MG63 (cell line): ENCODE results near the gene PRSS12. TPM values are rescaled to one million over a fixed set of nuclear protein-coding genes. Genes with fewer than 3 reads are reported as not detected.
"Not testable (repeated sequence)": the region's sequence is repeated elsewhere in the genome, so short reads cannot be mapped to it uniquely, and the experiment has no call there.

Experiments
- DNase-seq: peaks from one replicate; pipeline ENCODE4 v3.0.0-alpha.2; 2020
- H3K27me3 ChIP-seq: fragments of 250-450 bp; sonication (Bioruptor Pico); 2 replicates; pipeline ENCODE4 v1.5.1; 2020; ENCODE audit warnings: mild to moderate bottlenecking, moderate library complexity
- H3K36me3 ChIP-seq: fragments of 250-450 bp; sonication (Bioruptor Pico); 2 replicates; pipeline ENCODE4 v1.5.1; 2020; ENCODE audit warnings: mild to moderate bottlenecking, moderate library complexity
- H3K4me3 ChIP-seq: fragments of 250-450 bp; sonication (Bioruptor Pico); 2 replicates; pipeline ENCODE4 v1.5.1; 2020; ENCODE audit warnings: mild to moderate bottlenecking, moderate library complexity
- H3K9me3 ChIP-seq: fragments of 250-450 bp; sonication (Bioruptor Pico); 2 replicates; pipeline ENCODE4 v1.5.1; 2020; ENCODE audit warnings: mild to moderate bottlenecking, moderate library complexity
- total RNA-seq: library from RNA; depleted of rRNA; stranded (reverse); fragments of >200 nt; shearing (Covaris generic); gene quantifications from 2 replicates; pipeline ENCODE4 v1.2.3, GENCODE V29; 2014; ENCODE audit warnings: low replicate concordance

Gene PRSS12
- total RNA-seq, 1 experiment from 2014 or later = 113 TPM

DNA sequence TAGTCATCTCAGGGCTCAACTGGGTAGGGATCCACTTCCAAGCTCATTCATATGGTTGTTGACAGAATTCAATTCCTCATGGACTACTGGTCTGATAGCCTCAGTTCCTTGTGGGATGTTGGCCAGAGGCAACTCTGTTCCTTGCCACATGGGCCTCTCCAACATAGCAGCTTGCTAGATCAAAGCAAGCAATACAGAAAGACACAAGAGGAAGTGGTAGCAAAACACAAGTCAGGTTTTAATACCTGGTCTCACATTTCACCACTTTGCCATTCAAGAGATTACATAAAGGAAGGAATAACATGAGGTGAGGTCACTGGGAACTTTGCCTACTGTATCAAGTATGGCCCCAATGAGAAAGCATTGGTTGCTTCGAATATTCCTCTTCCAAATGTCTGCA lies 79.2 kb downstream of the PRSS12 start:
- Histone ChIP-seq H3K9me3 (no peaks in the 10 kb centered on the region), H3K36me3 (peaks cover under 1% of the 10 kb centered on the region), H3K4me3 (no peak overlapping the region), H3K27me3 (no peaks in the 10 kb centered on the region)
- DNase-seq = no peak

DNA sequence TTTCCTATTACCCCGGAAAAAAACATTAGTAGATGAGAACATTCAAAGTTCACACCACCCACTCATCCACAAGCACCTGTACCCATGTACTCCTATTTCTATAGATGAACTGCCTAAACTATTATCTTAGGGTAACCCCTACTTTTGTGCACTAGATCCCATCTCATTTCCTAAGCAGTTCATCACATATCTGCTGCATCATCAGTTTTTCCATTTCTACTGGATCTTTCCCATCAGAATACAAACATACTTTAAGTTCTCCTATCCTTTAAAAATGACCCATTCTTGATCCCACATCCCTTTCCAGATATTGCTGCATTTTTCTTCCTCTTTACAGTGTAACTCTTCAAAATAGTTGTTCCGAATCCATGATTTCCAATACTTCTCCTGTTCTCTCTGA lies 81.0 kb downstream of the PRSS12 start:
- no peak overlapping the region for H3K4me3 ChIP-seq
- DNase-seq = no peak

DNA sequence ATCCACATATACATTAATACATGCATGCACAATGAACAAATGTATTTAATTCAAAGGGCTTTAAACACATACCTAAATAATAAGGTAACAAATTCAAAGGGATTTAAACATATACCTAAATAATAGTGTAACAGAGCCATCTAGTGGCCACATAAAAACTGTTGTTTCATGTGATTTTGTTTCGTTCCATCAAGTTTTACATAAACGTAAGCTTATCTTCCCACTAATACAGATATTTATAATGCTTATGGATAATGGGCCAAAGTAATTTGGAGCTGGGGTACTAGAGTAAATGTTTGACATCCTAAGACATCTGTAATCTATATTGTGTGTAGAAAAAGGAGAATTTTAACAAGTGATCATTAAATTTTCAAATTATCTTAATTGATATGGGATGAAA lies 82.3 kb downstream of the PRSS12 start:
- Histone ChIP-seq H3K4me3 (no peak overlapping the region), H3K36me3 (no peaks in the 10 kb centered on the region), H3K27me3 (no peaks in the 10 kb centered on the region), H3K9me3 (no peaks in the 10 kb centered on the region)
- no peak for DNase-seq

More for the DNA sequence above, 81.0 kb downstream of the PRSS12 start:
- Histone ChIP-seq H3K27me3 (no peaks in the 10 kb centered on the region), H3K9me3 (no peaks in the 10 kb centered on the region), H3K36me3 (no peaks in the 10 kb centered on the region)

DNA sequence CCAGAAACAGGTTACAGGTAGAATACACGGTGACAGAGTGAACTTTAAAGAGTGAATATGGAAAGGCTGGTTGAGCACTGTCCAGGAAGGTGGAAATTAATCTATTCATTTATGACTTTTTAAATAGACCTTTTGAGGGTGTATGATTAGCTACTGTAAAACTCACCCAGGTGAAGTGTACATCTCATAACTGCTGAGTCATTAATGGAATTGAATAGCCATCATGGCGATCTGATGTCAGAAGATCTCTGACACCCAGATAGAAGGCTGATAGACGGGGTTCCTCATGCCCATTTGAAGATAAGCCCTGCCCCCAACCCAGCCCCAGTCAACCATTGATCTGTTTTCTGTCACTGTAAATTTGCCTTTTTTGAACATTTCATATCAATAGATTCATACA lies 84.0 kb downstream of the PRSS12 start:
- no peaks in the 10 kb centered on the region for H3K27me3 ChIP-seq
- DNase-seq = no peak
- H3K4me3 ChIP-seq = no peak overlapping the region
- H3K36me3 ChIP-seq = no peaks in the 10 kb centered on the region
- H3K9me3 ChIP-seq = no peaks in the 10 kb centered on the region

DNA sequence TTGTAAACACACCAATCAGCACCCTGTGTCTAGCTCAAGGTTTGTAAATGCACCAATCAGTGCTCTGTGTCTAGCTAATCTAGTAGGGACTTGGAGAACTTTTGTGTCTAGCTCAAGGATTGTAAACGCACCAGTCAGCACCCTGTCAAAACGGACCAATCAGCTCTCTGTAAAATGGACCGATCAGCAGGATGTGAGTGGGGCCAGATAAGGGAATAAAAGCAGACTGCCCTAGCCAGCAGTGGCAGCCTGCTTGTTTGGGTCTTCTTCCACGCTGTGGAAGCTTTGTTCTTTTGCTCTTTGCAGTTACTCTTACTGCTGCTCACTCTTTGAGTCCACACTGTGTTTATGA lies 86.7 kb downstream of the PRSS12 start:
- not testable (repeated sequence) for DNase-seq, H3K36me3 ChIP-seq, H3K4me3 ChIP-seq, H3K27me3 ChIP-seq, H3K9me3 ChIP-seq

DNA sequence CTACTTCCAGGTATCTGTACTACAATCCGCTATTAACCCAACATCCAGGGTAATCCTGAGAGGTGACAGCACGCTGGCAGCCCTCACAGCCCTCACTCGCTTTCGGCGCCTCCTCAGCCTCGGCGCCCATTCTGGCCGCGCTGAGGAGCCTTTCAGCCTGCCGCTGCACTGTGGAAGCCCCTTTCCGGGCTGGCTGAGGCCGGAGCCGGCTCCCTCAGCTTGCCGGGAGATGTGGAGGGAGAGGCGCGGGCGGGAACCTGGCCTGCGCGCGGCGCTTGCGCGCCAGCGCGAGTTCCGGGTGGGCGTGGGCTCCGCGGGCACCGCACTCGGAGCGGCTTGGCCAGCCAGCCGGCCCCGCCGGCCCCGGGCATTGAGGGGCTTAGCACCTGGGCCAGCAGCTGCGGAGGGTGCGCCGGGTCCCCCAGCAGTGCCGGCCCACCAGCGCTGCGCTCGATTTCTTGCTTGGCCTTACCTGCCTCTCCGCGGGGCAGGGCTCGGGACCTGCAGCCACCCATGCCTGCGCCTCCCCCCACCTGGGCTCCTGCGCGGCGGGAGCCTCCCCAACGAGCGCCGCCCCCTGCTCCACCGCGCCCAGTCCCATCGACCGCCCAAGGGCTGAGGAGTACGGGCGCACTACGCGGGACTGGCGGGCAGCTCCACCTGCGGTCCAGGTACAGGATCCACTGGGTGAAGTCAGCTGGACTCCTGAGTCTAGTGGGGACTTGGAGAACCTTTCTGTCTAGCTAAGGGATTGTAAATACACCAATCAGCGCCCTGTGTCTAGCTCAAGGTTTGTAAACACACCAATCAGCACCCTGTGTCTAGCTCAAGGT lies 87.3 kb downstream of the PRSS12 start:
- H3K36me3 ChIP-seq = no peaks in the 10 kb centered on the region
- H3K9me3 ChIP-seq = no peaks in the 10 kb centered on the region
- no peak for DNase-seq
- no peak overlapping the region for H3K4me3 ChIP-seq
- no peaks in the 10 kb centered on the region for H3K27me3 ChIP-seq

DNA sequence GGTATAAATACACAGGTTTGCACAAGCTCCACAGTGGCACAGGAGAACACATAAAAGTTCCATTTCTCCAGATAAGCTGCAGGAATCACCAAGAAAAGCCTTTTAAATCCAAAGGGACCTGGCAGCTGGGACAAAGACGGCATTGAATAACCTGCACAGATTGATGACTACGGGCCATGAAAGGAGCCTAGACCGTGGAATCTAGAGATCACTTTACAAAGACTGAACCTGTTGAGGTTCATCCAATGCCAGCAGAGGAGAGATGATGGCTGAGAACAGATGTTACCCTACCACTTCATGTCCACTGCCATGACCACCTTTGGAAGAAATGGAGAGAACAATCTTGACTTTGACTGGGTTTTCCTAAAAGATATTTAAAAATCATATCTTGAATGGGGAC lies 88.7 kb downstream of the PRSS12 start:
- Histone ChIP-seq H3K27me3 (no peaks in the 10 kb centered on the region), H3K36me3 (no peaks in the 10 kb centered on the region), H3K9me3 (no peaks in the 10 kb centered on the region), H3K4me3 (no peak overlapping the region)
- DNase-seq = no peak

DNA sequence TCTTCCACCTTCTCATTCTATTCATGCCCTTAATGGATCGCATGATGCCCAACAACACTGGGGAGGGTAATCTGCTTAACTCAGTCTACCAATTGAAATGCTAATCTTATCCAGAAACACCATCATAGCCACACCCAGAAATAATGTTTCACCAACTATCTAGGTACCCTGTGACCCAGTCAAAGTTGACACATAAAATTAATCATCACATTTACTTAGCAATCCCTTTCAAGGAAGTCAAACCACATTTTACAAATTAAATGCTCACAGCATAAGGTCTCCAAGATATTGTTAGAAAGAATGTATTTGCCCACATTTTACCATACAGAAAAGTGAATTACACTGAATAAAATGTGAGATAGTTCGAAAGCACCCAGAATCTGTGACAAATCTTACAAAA lies 92.5 kb downstream of the PRSS12 start:
- no peaks in the 10 kb centered on the region for H3K27me3 ChIP-seq
- H3K9me3 ChIP-seq = no peaks in the 10 kb centered on the region
- no peak overlapping the region for H3K4me3 ChIP-seq
- H3K36me3 ChIP-seq = no peaks in the 10 kb centered on the region
- DNase-seq = no peak

DNA sequence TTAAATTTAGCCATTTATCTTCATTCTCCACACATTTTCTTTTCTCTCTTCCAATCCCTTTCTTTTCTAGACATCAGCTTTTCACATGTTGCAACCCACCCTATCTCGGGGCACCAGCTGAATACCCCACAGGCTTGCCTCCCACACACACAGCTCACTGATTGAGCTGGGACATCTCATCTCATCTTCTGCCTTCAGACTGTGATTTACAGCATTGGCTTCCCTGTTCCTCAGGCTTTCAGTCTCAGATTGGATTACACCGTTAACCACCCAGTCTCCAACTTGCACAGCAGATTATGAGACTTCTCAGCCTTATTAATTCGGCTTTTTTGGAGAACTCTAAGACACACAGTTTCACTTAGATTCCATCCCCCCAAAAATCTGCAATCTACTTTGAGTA lies 93.7 kb downstream of the PRSS12 start:
- no peak overlapping the region for H3K4me3 ChIP-seq
- no peaks in the 10 kb centered on the region for H3K27me3 ChIP-seq
- H3K36me3 ChIP-seq = no peaks in the 10 kb centered on the region
- DNase-seq = no peak
- H3K9me3 ChIP-seq = no peaks in the 10 kb centered on the region

DNA sequence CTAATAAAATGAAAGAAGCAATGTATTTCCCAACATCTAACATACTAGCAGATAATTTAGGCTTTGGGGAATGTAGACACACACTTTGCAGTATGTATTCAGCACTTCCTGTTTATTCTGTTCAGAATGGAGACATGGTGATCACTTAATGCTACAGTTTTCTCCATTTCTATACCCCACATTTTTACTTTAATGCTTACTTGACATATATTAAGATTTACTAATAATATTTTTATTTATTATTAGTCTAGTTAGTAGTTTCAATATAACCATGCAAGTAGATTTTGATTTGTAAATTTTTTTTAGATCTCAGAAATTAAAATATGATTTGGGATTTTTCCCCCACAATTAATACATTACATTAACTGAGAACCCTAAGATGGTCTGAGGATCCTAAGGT lies 98.4 kb downstream of the PRSS12 start:
- no peaks in the 10 kb centered on the region for H3K27me3 ChIP-seq
- peaks cover 4% of the 10 kb centered on the region; the same call in 1 of the 2 replicates for H3K36me3 ChIP-seq
- no peak overlapping the region for H3K4me3 ChIP-seq
- no peaks in the 10 kb centered on the region for H3K9me3 ChIP-seq
- DNase-seq = no peak

DNA sequence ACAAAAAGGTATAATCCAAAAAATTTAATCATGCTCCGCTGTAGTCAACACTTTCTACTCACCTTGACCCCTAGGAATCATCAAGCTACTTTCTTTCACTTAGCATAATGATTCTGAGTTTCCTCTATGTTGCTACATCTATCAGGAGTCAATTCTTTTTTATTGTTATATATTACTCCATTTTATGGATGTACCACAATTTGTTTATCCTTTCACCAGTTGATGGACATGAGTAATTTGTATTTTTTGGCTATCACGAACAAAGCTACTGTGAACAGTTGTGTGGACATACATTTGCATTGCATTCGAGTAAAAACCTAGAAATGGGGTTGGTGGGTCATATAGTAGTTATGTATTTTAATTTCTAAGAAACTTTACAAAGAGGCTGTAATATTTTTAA lies 102.9 kb downstream of the PRSS12 start:
- Histone ChIP-seq H3K4me3 (no peak overlapping the region), H3K36me3 (peaks cover 4% of the 10 kb centered on the region; the same call in 1 of the 2 replicates), H3K9me3 (no peaks in the 10 kb centered on the region), H3K27me3 (no peaks in the 10 kb centered on the region)
- no peak for DNase-seq

DNA sequence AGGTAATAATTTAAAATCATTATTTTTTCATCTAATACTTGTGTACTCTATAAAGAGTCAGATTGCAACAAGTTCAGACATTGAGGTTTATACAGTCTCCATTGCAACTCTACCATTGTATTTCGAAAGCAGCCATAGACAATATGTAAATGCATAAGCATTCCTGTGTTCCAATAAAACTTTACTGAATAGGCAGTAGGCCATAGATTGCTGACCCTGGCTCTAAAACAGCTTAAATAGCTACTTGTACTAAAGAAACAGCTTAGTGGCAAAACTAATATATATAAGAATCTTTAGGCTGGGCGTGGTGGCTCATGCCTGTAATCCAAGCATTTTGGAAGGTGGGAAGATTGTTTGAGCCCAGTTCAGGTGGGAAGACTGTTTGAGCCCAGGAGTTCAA lies 115.3 kb downstream of the PRSS12 start:
- Histone ChIP-seq H3K4me3 (no peak overlapping the region), H3K27me3 (no peaks in the 10 kb centered on the region), H3K36me3 (no peaks in the 10 kb centered on the region), H3K9me3 (no peaks in the 10 kb centered on the region)
- DNase-seq = no peak

DNA sequence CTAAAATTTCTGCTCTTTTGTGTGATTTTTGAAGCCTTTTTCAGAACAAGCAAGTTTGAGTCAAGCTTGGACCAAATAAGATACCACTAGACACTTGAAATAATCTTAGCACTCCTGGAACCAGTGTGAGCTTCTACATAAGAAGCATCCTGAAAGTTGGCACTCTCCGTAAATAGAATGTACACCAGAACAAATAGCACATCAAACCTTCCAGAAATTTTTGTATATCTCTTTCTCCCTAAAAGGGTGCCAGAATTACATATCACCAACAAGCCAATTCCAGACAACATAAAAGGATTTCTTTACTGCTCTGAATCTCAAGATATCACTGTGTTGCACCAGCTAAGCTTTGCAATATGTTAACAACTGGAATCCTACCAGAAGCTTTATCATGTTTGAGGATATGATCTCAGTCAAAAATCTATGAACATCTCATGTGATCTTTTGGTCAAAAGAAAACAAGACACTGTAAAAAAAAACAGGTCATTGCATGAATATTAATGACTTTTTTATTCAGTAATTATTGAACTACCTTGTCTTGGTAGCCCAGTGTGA lies 117.2 kb downstream of the PRSS12 start:
- no peaks in the 10 kb centered on the region for H3K9me3 ChIP-seq
- DNase-seq = no peak
- H3K4me3 ChIP-seq = no peak overlapping the region
- no peaks in the 10 kb centered on the region for H3K36me3 ChIP-seq
- no peaks in the 10 kb centered on the region for H3K27me3 ChIP-seq
